ENCODE measurements around the gene TAF11L5.
"Not testable (repeated sequence)": the region's sequence is repeated elsewhere in the genome, so short reads cannot be mapped to it uniquely, and the experiment has no call there.

The TAF11L5 gene

DNA sequence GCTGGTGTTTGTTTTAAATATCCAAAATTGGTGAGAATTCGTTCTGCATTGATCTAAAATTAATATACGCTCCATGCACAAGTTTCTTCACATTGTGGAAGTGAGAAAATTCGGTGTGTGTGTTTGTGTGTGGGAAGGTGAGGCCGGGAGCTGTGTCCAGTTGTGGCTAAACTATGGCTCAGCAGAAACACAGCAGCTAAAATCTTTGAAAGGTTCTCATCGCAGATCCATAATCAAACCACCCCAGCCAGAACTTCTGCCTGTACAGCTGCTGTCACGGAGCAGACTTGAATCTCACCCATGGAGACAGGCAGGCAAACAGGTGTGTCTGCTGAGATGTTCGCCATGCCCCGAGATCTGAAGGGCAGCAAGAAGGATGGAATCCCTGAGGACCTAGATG, 27.1 kb upstream of the TAF11L5 start, which contains the start of gene TAF11L2:
Gene TAF11L2, plus strand, starts transcription at position 301 of the 400 bp plus-strand sequence.
- TF ChIP-seq, protein P1, sequence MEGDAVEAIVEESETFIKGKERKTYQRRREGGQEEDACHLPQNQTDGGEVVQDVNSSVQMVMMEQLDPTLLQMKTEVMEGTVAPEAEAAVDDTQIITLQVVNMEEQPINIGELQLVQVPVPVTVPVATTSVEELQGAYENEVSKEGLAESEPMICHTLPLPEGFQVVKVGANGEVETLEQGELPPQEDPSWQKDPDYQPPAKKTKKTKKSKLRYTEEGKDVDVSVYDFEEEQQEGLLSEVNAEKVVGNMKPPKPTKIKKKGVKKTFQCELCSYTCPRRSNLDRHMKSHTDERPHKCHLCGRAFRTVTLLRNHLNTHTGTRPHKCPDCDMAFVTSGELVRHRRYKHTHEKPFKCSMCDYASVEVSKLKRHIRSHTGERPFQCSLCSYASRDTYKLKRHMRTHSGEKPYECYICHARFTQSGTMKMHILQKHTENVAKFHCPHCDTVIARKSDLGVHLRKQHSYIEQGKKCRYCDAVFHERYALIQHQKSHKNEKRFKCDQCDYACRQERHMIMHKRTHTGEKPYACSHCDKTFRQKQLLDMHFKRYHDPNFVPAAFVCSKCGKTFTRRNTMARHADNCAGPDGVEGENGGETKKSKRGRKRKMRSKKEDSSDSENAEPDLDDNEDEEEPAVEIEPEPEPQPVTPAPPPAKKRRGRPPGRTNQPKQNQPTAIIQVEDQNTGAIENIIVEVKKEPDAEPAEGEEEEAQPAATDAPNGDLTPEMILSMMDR (IDR thresholded peaks at IDR 0.05), result not testable (repeated sequence)

DNA sequence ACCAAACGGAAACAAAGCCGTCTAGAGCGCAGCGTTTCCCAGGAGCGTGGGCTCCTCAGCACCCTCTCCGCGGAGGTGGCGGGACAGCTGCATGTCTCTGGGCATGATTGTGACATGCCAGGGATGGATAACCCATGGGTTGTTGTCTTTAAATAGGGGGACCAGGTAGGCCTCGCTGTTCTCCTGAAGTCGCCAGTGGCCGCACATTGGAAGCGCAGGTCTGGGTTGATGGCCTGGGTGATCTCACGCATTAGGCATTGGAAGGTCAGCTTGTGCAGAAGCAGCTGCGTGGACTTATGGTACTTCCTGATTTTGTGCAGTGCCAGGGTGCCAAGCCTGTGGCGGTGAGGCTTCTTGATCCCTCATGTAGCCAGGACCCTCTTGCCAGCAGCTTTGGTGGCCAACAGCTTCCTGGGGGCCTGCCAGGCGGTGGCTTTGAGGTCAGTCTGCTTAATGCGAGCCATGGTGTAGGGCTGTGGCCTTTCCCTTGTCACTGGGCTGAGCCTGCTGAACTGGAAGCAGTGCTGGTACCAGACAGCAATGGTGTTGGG, 13.2 kb upstream of the TAF11L5 start:
- TF ChIP-seq, protein P1 (IDR thresholded peaks at IDR 0.05), result no peak

DNA sequence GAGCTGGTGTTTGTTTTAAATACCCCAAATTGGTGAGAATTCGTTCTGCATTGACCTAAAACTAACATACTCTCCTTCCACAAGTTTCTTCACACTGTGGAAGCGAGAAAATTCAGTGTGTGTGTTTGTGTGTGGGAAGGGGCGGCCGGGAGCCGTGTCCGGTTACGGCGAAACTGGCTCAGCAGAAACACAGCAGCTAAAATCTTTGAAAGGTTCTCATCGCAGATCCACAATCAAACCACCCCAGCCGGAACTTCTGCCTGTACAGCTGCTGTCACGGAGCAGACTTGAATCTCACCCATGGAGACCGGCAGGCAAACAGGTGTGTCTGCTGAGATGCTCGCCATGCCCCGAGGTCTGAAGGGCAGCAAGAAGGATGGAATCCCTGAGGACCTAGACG, 7.0 kb upstream of the TAF11L5 start, which contains the start of gene TAF11L3:
Gene TAF11L3, plus strand, starts transcription at position 301 of the 400 bp plus-strand sequence.
- TF ChIP-seq, protein P1 (IDR thresholded peaks at IDR 0.05), result not testable (repeated sequence)

DNA sequence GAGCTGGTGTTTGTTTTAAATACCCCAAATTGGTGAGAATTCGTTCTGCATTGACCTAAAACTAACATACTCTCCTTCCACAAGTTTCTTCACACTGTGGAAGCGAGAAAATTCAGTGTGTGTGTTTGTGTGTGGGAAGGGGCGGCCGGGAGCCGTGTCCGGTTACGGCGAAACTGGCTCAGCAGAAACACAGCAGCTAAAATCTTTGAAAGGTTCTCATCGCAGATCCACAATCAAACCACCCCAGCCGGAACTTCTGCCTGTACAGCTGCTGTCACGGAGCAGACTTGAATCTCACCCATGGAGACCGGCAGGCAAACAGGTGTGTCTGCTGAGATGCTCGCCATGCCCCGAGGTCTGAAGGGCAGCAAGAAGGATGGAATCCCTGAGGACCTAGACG, 3.5 kb upstream of the TAF11L5 start, which contains the start of gene TAF11L4:
Gene TAF11L4, plus strand, starts transcription at position 301 of the 400 bp plus-strand sequence.
- TF ChIP-seq, protein P1 (IDR thresholded peaks at IDR 0.05), result not testable (repeated sequence)

DNA sequence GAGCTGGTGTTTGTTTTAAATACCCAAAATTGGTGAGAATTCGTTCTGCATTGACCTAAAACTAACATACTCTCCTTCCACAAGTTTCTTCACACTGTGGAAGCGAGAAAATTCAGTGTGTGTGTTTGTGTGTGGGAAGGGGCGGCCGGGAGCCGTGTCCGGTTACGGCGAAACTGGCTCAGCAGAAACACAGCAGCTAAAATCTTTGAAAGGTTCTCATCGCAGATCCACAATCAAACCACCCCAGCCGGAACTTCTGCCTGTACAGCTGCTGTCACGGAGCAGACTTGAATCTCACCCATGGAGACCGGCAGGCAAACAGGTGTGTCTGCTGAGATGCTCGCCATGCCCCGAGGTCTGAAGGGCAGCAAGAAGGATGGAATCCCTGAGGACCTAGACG, 3.3 kb downstream of the TAF11L5 start, which contains the start of gene TAF11L6:
Gene TAF11L6, plus strand, starts transcription at position 301 of the 400 bp plus-strand sequence.
- TF ChIP-seq, protein P1 (IDR thresholded peaks at IDR 0.05), result not testable (repeated sequence)

Measured in LNCAP (cell line).